NOMO-1 treated with DMSO at 0.1 percent for 48 hours (cell line): ENCODE data around the gene TGFBR3.

Experiments
- DNase-seq: peaks from one replicate; lab custom pipeline; 2025; ENCODE audit not compliant: unreplicated experiment; lab: John Stamatoyannopoulos, UW

The TGFBR3 gene

DNA sequence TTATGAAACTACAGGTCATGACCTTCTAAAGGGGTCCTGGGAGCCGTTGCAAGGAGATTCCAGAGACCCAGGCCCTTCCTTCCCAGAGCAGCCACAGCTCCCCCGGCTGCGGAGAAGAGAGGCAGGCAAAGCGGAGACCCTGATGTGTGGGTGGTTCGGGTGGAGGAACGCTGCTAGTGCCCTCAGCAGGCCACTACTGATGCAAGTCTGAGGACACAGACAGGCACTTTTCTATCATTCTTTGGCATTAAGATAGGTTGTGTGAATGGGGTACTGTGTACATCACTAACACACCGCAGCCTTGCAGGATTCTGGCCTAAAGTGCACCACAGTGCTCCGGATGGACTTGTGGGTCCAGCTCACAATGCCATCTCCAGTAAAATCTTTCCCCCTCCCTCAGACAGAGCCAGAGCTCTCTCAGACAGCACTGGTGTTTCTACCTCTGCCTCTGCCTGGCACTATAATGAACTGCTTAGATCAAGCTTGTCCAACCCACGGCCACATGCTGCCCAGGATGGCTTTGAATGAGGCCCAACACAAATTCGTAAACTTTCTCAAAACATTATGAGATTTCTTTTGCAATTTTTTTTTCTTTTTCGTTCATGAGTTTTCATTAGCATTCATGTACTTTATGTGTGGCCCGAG lies 121.4 kb downstream of the TGFBR3 start:
- no peak for DNase-seq

DNA sequence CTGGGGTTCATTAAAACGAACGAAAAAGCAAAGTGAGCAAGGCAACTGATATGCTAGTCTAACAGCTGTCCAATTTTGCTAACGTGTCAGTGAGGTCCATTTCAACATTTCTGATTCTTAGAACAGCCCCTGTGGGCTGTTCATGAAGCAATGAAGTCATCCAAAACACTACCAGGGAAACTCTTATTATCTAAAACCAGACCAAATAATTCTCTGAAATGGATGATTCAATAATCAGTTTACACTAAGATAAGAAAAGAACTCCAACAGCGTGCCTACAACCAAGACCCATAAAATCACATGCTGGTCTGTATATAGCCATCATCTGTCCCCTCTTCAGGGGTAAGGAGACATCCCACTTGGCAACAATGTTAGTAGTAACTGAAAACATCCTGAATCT lies 122.7 kb downstream of the TGFBR3 start:
- no peak for DNase-seq

DNA sequence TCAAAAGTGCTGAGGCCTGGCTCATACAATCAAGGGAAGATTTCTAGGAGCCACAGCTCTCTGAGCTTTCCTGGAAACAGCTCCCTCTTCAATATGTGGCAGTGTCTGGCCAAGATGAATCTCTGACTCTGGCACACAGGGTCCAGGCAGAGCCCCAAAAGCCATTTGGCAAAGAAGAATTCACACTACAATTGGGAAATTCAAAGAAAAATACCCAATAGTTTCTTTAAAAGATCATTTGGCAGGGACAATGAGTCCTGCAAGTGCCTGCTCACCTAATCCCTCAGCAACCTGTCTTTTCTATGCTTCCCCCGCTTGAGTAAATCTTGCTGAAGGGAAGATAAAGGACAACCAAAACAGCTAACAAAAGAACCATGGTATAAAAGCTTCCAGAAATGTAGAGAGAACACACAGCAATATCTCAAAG lies 124.6 kb downstream of the TGFBR3 start:
- no peak for DNase-seq

DNA sequence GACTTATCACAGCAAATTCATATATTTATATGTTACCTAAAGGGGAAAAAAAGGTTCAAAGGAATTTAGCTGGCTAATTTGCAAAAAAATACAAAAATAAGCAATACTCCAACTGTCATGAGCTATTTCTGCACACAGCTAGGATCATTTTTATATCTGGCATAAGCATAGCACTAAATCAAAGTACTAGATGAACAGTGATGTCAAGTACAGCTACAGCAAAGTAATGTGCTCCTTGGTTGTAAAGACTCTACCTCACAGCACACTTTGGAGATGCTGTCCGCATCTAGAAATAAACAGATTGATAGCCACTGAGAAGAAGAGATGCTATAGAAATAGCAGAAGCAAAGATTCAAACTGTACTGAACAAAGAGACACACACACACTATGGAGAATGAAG lies 125.4 kb downstream of the TGFBR3 start:
- DNase-seq = no peak

DNA sequence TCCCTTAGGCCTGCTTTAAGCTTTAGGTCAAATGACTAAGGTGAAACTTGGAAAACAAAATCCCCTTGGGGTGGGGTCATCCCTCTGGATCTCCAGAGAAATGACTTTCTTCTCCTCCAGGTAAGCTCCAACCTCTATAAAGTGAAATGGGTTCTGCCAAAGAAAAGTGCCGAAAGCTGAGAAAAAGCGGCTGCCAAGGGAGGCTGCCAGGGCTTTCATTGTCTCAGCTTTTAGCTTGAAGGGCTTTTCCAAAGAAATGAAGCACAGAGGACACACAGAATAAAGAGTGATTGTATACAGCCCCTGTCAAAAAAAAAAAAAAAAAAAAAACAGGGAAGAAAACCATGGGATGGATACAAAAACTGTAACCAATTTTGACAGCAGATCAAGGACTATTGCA lies 126.9 kb downstream of the TGFBR3 start:
- no peak for DNase-seq

DNA sequence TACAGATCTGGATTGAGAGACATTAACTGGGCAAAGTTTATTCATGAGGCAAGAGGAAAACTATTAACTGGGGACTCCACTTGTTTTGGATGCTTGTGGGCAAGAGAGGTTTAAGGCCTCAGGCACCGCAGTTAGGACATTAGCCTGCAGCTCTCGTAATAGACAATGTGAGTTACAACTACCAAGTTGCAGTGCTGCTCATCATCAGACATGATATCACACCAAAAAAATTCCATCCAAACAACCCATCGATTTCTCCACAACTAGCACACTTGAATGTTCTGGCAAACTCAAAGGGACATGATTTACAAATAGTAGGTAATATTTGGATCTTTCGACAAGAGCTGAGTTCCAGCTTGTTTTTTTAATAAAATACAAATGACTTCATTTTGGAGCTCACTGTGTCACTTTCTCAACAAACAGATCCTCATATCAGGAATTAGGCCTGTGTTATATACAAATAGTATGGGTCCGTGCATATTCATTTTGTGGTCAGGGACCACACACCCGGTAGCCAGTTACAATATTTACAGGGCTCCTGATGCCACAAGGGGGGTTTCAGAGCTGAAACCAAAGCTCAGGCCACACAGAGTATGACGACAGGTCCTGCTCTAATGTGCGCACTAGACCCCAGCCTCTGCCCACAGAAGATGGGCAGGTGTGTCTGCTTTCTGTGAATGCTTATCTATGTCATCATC lies 128.0 kb downstream of the TGFBR3 start:
- no peak for DNase-seq

DNA sequence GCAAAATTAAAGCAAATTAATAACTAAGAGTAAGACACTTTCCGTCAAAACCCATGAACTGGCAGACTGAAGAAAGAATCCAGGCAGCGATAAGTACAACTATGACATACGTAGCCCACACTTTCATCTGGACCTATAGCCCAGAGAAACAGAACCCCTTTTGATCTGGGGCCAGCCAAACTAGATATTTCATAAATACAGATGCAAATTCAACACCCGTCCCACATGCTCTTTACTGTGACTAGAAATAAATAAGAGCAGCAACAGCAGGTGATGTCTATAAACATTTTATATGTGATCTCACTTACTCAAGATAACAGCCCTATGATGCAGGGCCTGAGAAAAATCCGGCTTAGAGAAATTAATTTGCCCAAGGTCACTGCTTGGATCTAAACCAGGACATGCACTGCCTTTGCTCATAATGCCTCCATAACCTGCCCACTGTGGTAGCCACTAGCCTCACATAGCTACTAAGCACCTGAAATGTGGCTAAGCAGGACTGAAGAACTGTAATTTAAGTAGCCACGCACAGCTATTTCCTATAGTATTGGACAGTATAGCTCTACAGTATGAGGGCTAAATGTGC lies 130.2 kb downstream of the TGFBR3 start:
- DNase-seq = no peak

DNA sequence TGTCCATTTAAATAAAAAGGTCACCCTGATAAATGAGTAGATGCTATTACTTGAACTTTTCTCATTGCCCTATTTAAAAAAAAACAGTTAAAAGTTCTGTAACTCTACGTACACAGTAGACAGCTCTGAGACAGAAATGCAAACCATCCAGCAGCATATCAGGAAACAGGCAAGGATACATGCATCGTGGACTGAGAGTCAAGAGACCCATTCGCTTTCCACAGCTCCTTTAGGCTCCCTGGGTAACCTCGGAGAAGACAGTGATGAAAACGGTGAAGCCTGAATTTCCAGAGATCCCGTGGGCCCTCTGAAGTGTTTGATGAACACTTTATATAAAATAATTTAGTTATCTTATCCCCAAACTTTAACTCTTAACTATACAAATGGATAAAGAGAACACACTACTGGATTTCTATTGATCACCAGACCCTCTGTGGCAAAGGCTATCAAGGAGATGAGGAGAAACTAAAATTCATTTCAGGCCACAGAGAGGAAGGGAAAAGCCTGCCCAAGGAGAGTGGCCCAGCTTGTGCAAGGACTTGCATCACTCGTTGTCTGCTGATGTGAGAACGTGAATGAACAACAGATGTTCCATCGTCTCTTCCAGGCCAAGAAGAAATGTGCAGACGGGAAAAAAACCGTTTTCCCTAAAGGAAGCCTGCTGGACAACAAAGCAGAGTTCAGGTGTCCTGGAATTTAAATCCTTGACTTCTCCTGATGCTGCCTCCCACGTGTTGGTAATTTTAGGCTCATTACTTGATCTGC lies 131.0 kb downstream of the TGFBR3 start:
- DNase-seq = no peak

DNA sequence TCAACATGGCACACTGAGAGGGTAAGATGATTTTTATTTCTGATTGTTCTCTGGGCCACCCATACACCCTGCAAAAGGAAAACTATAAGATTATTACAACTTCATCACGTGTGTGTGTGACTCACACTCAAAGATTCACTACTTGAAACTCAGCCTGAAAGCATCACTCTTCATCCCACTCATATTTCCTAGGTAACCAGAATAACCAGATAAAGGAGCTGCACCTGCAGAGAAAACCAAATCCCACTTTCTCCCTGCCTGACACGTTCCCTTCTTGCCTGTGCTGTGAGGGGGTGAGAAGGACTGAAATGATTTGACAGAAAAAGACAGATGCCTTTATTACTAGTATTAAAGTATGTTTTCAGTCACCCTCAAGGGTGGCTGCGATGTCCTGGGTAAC lies 131.6 kb downstream of the TGFBR3 start:
- DNase-seq = no peak

DNA sequence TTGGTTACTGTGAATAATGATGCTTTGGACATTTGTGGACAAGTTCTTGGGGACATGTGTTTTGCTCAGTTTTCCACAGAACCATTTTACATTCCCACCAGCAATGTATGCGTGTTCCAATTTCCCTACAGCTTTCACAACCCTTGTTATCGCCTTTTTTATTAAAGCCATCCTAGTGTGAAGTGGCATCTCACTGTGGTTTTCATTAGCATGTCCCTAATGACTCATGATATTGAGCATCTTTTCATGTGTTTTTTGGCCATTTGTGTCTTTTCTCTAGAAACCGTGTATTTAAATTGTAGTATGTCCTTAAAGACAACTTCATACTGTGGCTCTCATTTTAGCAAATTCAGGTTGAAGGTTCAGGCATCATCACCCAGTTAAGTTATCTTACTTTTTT lies 132.1 kb downstream of the TGFBR3 start:
- DNase-seq = no peak

DNA sequence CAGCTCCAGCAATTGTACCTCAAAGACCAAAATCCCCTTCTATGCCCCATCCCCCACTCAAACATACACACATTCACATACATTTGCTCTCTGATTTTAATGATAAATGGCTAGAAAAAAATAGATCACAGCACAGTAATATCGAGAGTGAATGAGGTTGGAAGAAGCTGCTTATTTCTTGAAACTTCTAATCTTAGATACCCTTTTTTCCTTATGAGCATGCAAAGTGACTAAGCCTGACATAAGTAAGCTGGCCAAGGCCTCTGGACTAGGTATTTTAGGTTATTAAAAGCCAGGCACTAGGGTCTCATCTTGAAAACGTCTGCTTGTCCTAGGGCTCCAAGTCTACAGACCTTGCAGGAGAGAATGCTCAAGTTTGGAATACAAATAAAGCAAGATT lies 133.6 kb downstream of the TGFBR3 start:
- DNase-seq = no peak

DNA sequence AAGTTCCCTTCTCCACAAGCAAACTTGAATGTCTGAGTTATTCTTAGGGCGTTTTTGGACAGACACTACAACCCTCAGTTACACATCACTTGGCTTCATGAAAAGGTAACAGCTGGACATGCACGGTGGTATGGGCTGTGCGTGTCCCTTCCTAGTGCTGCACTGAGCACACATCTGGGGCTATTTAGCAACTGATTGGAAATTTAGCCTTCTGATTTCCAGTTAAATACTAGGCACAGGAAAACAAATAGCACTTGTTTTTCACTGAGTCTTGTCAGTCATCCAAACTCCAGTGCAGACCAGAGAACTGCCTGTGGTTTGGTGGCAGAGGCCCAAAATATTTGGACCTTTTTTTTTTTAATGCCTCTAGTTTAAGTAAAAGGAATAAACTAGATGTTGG lies 134.7 kb downstream of the TGFBR3 start:
- DNase-seq = no peak

DNA sequence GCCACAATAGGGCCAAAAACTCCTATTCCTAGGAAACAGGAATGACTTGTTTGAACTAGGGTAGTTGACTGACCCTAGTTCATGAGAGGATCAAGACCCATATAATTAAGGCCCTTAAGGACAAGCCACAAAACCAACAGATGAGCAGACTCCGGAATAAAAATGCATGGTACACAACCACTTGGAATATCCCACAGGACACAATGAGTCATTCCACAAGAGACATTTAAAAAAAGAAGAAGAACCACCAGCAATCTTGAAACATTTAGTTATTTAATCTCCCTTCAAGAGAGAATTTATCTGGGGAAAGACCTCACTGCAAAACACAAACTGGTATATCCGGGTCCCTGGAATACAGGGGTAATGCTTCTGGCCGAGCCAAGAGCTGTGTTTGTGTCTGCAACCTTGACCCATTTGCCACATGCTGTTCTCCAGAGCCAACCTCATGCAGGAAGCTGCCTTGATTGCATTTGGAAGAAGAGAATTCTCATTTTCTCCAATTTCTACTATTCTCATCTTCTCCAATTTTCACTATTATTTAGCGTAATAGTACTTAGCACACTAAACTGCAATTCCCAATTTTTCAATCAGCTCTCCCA lies 135.5 kb downstream of the TGFBR3 start:
- DNase-seq = no peak

DNA sequence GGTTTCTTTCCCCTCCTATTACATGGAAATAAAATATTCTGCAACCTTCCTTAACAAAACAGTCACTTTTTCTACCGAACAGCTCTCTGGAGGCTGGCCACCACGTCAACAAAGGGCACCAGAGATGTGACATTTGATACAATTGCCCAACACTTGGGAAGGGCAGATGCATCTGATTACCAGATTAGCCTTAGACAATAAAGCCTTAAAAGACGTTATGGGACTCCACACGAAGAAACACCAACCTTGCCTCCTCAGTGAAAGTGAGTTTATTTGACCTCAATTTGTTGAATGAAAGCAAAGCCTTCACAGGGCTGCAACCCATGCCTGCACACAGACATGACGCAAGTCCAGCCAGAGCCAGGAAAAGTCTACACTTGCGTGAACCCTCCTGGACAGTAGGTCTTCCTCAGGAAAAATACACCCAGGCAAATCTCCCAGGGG lies 136.1 kb downstream of the TGFBR3 start:
- no peak for DNase-seq

DNA sequence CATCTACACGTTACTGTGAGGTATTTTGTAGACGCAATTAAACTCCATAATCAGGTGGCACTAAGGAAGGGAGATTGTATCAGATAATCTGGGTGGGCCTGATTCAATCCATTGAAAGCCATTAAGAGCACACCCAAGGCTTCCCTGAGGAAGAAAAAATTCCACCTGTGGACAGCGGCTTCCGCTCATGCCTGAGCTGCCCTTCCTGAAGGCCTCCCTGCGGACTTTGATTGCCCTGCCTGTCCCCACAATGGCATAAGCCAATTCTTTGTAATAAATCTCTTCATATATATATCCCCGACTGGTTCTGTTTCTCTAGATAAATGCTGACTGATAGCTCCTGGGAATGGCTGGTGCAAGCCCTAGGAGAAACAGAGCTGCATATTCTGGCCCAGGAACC lies 138.3 kb downstream of the TGFBR3 start:
- DNase-seq = no peak

DNA sequence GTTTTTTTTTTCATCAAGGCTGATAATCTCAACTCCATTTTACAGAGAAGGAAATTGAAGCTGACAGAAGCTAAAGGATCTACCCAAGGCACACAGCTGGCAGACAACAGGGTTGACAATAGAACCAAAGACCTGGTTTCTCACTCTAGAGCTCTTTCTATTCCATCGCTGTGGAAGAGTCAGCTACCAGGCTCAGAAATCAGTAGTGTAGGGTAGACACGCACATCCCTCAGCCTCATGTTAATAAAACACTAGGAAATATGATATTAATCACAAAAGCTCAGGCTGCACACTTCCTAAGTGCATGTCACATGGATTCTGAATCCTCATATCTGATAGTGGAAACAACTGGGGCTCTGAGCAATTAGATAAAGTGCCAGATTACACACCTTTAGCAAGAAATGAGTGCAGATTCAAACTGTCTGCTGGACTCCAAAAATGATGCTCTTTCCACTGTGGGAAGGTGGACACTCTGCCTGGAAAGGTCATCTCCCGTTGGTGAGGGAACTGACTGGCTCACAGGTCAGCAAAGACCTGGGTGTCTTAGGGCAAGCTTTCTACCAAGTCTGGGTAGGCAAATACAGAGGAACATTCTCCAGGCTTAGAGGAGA lies 139.1 kb downstream of the TGFBR3 start:
- no peak for DNase-seq

DNA sequence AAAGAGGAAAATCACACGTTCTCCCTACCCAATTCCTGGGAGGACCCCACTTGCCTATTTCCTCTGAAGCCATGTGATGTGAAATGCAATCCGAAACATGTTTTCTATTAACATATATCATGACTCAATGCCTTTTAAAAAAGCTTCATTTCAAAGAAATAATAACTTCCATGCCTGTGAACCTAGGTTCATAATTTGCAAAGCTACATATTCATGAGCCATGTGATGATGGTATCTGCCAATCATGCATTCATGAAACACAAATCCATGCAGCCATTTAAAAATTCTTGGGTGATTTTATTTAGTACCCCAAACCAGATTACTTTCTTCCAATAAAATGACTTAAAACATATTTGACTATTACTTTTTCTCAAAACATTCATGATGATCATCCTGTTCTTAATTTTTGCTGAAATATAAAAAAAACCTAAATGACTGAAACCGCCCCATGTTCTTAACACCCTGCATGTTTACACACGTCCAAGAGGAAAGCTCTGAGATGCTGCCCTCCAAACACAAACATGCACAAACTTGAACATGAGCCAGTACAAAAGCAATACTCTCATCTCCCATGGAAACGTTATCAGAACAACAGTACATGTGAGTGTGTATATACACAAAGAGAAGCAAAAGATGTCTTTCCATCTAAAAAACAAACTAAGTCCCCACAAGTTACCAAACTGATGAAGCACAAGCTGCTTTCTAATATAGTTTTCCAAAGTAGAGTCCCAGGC lies 140.1 kb downstream of the TGFBR3 start:
- DNase-seq = no peak

DNA sequence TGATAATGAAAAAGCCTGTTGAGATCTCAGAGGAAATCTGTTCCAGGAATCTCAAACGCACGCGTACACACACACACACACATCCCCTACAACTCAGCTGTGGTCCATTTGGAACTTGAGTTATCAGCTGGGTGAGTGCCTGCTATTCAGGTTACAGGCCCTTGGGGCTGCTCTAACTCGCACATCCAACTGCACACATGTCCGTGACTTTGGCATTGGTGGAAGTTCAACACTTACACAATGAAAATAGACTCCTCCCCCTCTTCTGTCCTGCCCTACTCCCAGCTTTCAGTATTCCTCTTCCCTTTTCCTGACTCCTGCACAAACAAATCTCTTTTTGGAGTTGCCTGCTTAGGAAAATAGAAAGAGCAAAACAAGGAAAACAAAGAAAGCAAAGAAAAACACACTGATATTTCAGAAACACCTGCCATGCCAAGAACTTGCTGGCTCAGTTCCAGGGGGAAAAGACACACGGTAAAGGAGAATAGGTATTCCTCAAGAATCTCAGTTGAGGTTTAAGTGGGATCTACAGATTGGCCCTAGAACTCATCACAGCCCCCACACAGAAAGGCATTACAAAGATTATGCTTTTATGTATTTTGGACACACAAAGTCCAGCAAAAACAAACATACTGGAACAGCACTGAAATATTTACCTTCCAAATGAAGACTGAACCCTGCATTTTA lies 140.9 kb downstream of the TGFBR3 start:
- no peak for DNase-seq

DNA sequence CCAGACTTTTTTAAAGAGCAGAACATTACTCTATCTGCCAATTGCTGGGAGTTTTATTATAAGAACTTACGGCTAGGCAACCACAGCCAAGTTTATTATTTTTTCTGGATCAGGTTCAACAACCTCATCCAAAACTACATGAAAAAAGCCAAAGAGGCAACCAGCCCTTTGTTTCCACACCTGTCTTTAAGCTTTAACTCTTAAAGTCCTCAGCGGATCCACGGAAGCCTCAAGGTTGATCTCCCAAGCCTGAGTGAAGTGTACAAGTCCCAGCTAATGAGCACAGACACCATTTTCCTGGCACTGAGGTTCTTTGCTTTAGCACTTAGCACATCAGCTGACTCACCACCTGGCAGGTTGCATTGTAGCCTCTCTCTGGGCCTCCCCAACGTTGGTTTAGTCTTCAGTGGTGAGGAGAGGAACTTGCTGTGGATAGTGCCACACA lies 143.1 kb downstream of the TGFBR3 start:
- DNase-seq = no peak

DNA sequence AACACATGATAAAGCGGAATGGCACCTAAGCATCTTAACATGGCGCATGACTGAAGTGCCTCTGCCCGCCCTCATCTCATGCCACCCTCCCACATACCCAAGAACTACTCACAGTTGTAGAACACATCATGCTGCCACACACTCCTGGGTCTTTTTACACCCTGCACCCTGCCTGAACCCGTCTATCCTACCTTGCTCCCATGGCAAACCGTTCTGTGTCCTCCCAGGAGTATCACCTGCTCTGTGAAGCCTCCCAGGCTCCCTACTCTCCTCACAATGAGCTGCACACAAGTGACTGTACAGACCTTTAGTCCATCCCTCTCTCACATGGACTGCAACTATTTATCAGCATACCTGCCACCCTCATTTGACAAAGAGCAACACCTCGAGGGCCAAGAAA lies 144.0 kb downstream of the TGFBR3 start:
- no peak for DNase-seq
